Epithelial cell of proximal tubule (primary cell): ENCODE results near the gene SFXN5. TPM values are rescaled to one million over a fixed set of nuclear protein-coding genes. Genes with fewer than 3 reads are reported as not detected.

ENCODE experiments used
- DNase-seq: peaks from one replicate; pipeline ENCODE4 v3.0.0-alpha.2; 2011; ENCODE audit warnings: low read depth
- H3K4me3 ChIP-seq: 2 replicates; pipeline ENCODE4 v1.5.1; 2011; ENCODE audit warnings: low read depth, mild to moderate bottlenecking, low read length
- total RNA-seq: library from RNA; depleted of rRNA; stranded (reverse); fragments of >200 nt; gene quantifications from 2 replicates; pipeline ENCODE4 v1.2.3, GENCODE V29; 2015
- TF ChIP-seq, protein P1 (sequence below): conservative IDR thresholded peaks from 2 replicates; pipeline ENCODE4 v1.5.1; 2012; ENCODE audit warnings: low read depth, mild to moderate bottlenecking, low read length

The SFXN5 gene
- total RNA-seq, 1 donor from 2014 or later, result 8.4 TPM

DNA sequence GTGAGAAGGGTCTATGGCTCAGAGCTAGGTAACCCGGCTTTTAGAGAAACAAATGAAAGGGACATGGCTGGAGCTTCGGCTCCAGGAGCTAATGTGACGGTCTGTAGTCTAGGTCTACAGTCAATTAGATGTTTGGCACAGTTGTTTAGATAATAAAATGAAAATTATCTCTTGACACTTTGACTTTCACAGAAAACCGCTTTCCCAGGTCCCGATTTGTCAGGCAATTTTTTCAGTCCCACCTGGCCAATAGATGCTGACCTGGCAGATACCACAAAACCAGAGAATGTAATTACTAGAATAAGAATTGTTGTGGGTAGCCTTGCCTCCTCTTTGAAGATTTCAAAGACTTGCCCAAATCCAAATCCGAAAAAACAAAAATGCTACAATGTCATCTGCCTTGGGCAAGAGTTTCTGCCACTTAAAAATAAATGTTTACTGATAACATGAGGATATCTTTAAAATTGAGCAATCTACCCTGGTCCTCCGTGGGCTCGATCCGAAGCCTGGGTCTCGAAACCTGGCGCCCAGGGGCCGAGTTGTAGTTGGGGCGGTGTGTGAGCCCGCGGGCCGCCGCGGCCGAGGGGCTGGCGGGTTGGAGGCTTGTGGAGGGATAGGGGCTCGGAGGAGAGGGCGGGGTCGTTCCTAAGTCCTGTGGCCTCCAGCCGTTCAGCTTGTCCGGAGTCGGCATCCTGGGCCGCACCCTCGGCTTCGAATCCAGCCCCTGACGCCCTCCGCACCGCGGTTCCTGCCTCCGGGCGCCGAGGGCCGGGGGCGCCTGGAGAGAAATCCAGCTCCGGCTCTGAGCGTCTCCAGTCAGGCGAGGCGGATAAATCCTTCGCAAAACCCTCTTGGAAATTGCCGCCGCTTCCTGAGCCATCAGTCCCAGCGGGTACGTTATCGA is 151.8 kb downstream of the SFXN5 start:
- peak overlapping the region; percentile 69 for H3K4me3 ChIP-seq
- DNase-seq, result no peak
- TF ChIP-seq, protein P1, sequence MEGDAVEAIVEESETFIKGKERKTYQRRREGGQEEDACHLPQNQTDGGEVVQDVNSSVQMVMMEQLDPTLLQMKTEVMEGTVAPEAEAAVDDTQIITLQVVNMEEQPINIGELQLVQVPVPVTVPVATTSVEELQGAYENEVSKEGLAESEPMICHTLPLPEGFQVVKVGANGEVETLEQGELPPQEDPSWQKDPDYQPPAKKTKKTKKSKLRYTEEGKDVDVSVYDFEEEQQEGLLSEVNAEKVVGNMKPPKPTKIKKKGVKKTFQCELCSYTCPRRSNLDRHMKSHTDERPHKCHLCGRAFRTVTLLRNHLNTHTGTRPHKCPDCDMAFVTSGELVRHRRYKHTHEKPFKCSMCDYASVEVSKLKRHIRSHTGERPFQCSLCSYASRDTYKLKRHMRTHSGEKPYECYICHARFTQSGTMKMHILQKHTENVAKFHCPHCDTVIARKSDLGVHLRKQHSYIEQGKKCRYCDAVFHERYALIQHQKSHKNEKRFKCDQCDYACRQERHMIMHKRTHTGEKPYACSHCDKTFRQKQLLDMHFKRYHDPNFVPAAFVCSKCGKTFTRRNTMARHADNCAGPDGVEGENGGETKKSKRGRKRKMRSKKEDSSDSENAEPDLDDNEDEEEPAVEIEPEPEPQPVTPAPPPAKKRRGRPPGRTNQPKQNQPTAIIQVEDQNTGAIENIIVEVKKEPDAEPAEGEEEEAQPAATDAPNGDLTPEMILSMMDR, result no peak

DNA sequence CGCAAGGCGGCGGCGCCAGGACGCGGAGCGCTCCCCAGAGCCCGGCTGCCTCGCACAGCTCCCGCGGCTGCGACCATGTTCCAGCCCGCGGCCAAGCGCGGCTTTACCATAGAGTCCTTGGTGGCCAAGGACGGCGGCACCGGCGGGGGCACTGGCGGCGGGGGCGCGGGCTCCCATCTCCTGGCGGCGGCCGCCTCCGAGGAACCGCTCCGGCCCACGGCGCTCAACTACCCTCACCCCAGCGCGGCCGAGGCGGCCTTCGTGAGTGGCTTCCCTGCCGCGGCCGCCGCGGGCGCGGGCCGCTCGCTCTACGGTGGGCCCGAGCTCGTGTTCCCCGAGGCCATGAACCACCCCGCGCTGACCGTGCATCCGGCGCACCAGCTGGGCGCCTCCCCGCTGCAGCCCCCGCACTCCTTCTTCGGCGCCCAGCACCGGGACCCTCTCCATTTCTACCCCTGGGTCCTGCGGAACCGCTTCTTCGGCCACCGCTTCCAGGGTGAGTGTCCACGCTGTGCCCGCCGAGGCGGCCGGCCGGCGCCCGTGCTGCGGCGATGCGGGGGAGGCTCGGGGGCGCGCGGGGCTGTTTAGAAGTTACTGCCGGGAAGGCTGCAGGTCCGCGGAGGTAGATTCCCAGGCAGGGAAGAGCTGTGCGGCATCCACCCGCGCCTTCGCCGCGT is 153.5 kb downstream of the SFXN5 start:
- TF ChIP-seq, protein P1, result no peak
- DNase-seq, result no peak
- peak overlapping the region; percentile 69 for H3K4me3 ChIP-seq

DNA sequence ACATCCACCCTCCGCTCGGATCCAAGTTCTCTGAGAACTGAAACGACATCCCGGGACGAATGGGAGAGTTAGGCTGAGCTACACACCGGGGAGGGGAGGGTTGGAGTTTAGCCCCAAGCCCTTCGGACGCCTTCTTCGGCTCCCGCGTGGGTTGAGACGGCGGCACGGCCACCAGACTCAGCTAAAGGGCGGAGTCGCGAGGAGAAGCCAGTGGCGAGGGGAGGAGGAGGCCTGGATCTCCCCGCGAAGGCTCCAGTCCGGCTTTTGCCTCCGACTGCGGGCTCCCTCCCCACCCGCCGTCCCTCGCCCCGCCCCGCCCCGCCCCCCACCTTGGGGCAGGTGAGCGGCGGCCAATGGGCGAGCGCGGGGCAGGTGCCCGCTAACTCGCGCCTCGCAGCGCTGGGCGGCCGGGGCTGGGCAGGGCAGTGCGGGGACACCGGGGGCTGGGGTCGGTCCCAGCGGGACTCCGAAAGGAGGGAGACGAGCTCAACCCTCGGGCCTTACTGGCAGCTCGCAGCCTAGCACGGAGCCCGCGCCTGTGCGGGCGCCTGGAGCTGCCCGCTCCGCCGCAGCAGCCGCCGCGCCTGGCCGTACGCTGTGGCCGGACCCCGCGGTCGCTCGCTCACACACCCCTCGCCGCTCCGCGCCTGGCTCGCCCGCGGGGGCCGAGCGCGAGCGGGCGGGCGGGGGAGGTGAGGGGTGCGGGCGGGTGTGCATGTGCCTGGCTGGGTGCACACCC is 154.2 kb downstream of the SFXN5 start, which contains the start of gene EMX1:
EMX1 (plus strand) TSS at position 382 of the 739 bp plus-strand sequence; CDS start at position 716, 334 bp downstream.
- no peak for DNase-seq

DNA sequence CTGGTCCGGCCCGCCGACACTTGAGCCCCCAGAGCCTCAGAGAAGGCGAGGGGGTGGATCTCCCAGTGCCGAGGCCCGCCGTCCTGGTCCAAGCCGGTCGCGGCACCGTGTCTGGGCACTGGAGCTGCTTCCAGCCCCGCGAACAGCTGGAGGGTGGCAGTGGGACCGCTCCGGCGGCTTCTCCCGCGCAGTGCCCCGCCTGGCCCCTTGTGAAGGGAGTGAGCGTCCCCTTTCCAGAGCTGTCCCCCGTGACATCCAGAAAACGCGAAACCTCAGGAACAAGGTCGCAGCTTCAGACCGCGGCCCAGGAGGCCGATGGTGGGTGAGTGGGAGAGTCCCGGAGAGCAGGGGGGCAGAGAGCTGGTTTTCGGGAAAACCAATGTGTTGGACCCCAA is 154.8 kb downstream of the SFXN5 start:
- peak overlapping the region; percentile 69 for H3K4me3 ChIP-seq
- TF ChIP-seq, protein P1, result no peak
- no peak for DNase-seq

More for the DNA sequence above, 154.2 kb downstream of the SFXN5 start, which contains the start of gene EMX1:
- peak within 1 kb of the TSS; percentile 69 for H3K4me3 ChIP-seq
- TF ChIP-seq, protein P1, result no peak

DNA sequence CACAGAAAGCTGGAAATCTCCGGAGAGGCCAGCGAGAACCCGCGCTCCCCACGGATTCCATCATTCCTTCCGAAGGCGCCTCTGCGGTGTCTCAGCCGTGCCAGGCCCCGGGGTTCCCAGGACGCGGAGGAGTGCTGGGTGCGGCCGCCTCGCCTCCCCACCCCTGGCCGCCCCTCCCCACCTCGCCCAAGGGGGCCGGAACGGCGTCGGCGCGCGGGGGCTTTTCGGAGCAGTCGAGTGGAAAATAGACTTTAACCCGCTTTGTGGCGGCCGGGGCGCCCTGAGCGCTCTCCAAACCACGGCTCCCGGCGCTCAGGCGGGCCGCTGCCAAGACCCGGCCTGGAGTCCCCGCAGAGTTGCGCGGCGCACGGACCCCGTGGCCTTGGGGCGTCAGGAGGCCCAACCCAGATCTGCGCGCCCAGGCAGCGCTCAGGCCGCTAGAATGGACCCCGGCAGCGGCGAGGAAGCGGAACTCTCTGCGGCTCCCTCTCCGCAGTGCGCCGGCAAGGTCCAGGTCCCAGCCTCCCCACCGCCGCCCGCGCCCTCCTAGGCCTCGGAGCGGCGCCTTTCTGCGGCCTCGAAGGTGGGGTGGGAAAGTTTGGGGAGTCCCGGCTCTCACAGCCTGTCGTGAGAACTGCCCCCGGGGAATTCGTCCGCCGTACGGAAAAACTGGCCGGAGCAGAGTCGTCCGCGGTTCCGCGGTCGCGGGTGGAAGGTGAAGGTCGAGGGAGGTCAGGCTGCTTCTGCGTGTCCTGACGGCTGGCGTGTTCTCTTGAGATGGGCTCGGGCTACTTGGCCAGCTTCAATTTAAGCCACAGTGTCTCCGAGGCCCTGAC is 155.4 kb downstream of the SFXN5 start:
- H3K4me3 ChIP-seq, result peak overlapping the region; percentile 69
- no peak for DNase-seq
- TF ChIP-seq, protein P1, result no peak
